Measurements from ENCODE around the gene MRPL36.
"Not testable (repeated sequence)": the region's sequence is repeated elsewhere in the genome, so short reads cannot be mapped to it uniquely, and the experiment has no call there.

MRPL36 gene

GRCh38 chr5:1815071-1815786 is 15.6 kb upstream of the MRPL36 start:
- no peak for DNase-seq (ENCODE audit: low spot score)

- DNase-seq (ENCODE audit: low spot score): no peak
Measured at GRCh38 chr5:1814183-1815020, 14.8 kb upstream of the MRPL36 start.

- DNase-seq (ENCODE audit: low spot score): no peak
Measured at GRCh38 chr5:1810581-1811101, 11.0 kb upstream of the MRPL36 start.

- DNase-seq (ENCODE audit: low spot score): no peak
Measured at GRCh38 chr5:1809416-1810035, 9.9 kb upstream of the MRPL36 start.

- DNase-seq (ENCODE audit: low spot score): no peak
Measured at GRCh38 chr5:1808439-1808838, 8.8 kb upstream of the MRPL36 start.

GRCh38 chr5:1807451-1808185 is 8.0 kb upstream of the MRPL36 start:
- DNase-seq (ENCODE audit: low spot score): no peak

GRCh38 chr5:1806974-1807373 is 7.3 kb upstream of the MRPL36 start:
- DNase-seq (ENCODE audit: low spot score): no peak

GRCh38 chr5:1806199-1806598 is 6.6 kb upstream of the MRPL36 start:
- DNase-seq (ENCODE audit: low spot score): no peak

- no peak for DNase-seq (ENCODE audit: low spot score)
Measured at GRCh38 chr5:1805736-1806135, 6.1 kb upstream of the MRPL36 start.

GRCh38 chr5:1805326-1805725 is 5.7 kb upstream of the MRPL36 start:
- no peak for DNase-seq (ENCODE audit: low spot score)

GRCh38 chr5:1804001-1804690 is 4.5 kb upstream of the MRPL36 start:
- DNase-seq (ENCODE audit: low spot score): no peak

- DNase-seq (ENCODE audit: low spot score): no peak
Measured at GRCh38 chr5:1803192-1803591, 3.6 kb upstream of the MRPL36 start.

- DNase-seq (ENCODE audit: low spot score): no peak
Measured at GRCh38 chr5:1801967-1802295, 2.3 kb upstream of the MRPL36 start.

- DNase-seq (ENCODE audit: low spot score): peak; percentile 87
Measured at GRCh38 chr5:1801222-1801966, 1.8 kb upstream of the MRPL36 start, which contains the start of gene NDUFS6. NDUFS6 (plus strand) TSS chr5:1801407; CDS start chr5:1801418, 11 bp downstream.

- DNase-seq (ENCODE audit: low spot score): no peak
Measured at GRCh38 chr5:1800472-1801221, 1.0 kb upstream of the MRPL36 start.

- peak; percentile 65 for DNase-seq (ENCODE audit: low spot score)
Measured at GRCh38 chr5:1799110-1799601, 481 bp downstream of the MRPL36 start.

GRCh38 chr5:1798589-1798988 is 1.0 kb downstream of the MRPL36 start:
- not testable (repeated sequence) for DNase-seq (ENCODE audit: low spot score)

GRCh38 chr5:1797855-1798254 is 1.8 kb downstream of the MRPL36 start:
- DNase-seq (ENCODE audit: low spot score): no peak

GRCh38 chr5:1797103-1797800 is 2.4 kb downstream of the MRPL36 start:
- DNase-seq (ENCODE audit: low spot score): no peak

Measured in D341Med (cell line).